ENCODE data around the gene ADGRL1. TPM values are rescaled to one million over a fixed set of nuclear protein-coding genes. Genes with fewer than 3 reads are reported as not detected.

The ADGRL1 gene
- total and polyA plus RNA-seq, 2 donors (not counting 3 experiments of a cell fraction or from before 2014, with no cell fraction given) = 7.3 to 8.3 TPM

- H3K9me1 ChIP-seq (replicated peaks; ENCODE audit: control insufficient read depth, extremely low read depth, insufficient read depth, low read length) = no peaks in the 10 kb centered on the region
- intact Hi-C loops (cut with micrococcal nuclease) (loop anchor here (5.0 kb wide), 2 partner anchors 149 to 339 kb away; partner anchors contain the start of gene PTGER1), dilution Hi-C loops (cut with MboI; ENCODE audit: extremely low pct_ligation_motif_present, low sequenced_read_pairs) (no loop called here)
- peak; percentile 35 for DNase-seq (ENCODE audit: low read depth, low spot score)
- peaks cover 19% of the 10 kb centered on the region for H3K79me2 ChIP-seq (ENCODE audit: control insufficient read depth, insufficient read depth, low read length)
- H3K36me3 ChIP-seq (ENCODE audit: control insufficient read depth in 2 of 2, extremely low read depth in 1 of 2, insufficient read depth in 2 of 2, low read length in 2 of 2) = peaks cover 0 to 3% of the 10 kb centered on the region in 2 experiments
- H2AFZ ChIP-seq (ENCODE audit: low read depth, low read length) = no peak overlapping the region
- H4K20me1 ChIP-seq (replicated peaks; ENCODE audit: control insufficient read depth, extremely low read depth, insufficient read depth, low read length) = no peaks in the 10 kb centered on the region
- no peak overlapping the region for H3K27ac ChIP-seq (ENCODE audit: insufficient read depth, low read depth, low read length)
- H3K4me3 ChIP-seq (replicated peaks in 1 of 3; ENCODE audit: insufficient read depth in 1 of 3, low read depth in 1 of 3, low read length in 3 of 3) = peak overlapping the region in 1 of 3 experiments; percentile 15
- no TSS peak for BruUV-seq (replicated peaks)
- H3K9ac ChIP-seq (replicated peaks; ENCODE audit: extremely low read depth, insufficient read depth, low read length) = no peak overlapping the region
- ChIA-PET POLR2A (interaction anchor here (0.7 kb wide), 1 partner anchor 986 kb away, joined by 3 read pairs; no protein-coding TSS in a partner anchor), CTCF (interaction anchor here (1.0 to 2.3 kb wide), 4 partner anchors 9 to 333 kb away, joined by 3 to 12 read pairs (median 5); no protein-coding TSS in a partner anchor)
- TF ChIP-seq MAX (IDR thresholded peaks at IDR 0.05; ENCODE audit: insufficient read depth, insufficient read length) (no peak), GATA2 (IDR thresholded peaks at IDR 0.05; ENCODE audit: insufficient read depth, insufficient read length, low read depth, low read length) (no peak), CTCF (IDR thresholded peaks at IDR 0.05; ENCODE audit: extremely low read depth in 1 of 2, insufficient read depth in 1 of 2, low read depth in 1 of 2, low read length in 2 of 2) (no peak), POLR2A (IDR thresholded peaks at IDR 0.05; ENCODE audit: low read depth, low read length) (no peak), FOS (IDR thresholded peaks at IDR 0.05; ENCODE audit: borderline replicate concordance, insufficient read depth, low read length) (no peak), EZH2 (IDR thresholded peaks at IDR 0.05; ENCODE audit: borderline replicate concordance, low read depth, low read length, severe bottlenecking) (no peak), JUN (IDR thresholded peaks at IDR 0.05; ENCODE audit: borderline replicate concordance, insufficient read depth, insufficient read length, low read depth) (no peak), POLR2AphosphoS5 (IDR thresholded peaks at IDR 0.05; ENCODE audit: insufficient read depth, low read depth, low read length) (no peak), MYC (IDR thresholded peaks at IDR 0.05; ENCODE audit: low read depth, low read length) (no peak)
- H3K4me1 ChIP-seq (ENCODE audit: control insufficient read depth, extremely low read depth, insufficient read depth, low read length) = peaks cover 15% of the 10 kb centered on the region
- peak; percentile 69 for FAIRE-seq
- H3K4me2 ChIP-seq (ENCODE audit: insufficient read depth, low read length) = peak overlapping the region; percentile 57
- H3K9me3 ChIP-seq (replicated peaks; ENCODE audit: control insufficient read depth, insufficient read depth, low read length) = no peaks in the 10 kb centered on the region
- H3K27me3 ChIP-seq (ENCODE audit: control insufficient read depth in 2 of 2, insufficient read depth in 2 of 2, low read length in 2 of 2) = no peaks in the 10 kb centered on the region
Observed at GRCh38 chr19:14138576-14139265, 67.2 kb downstream of the ADGRL1 start.
